Glomerular endothelial cell (primary cell): ENCODE measurements around the gene PTTG1IP2. TPM values are rescaled to one million over a fixed set of nuclear protein-coding genes. Genes with fewer than 3 reads are reported as not detected.
A peak's percentile ranks its signal among the peaks of the same experiment; 100 is the strongest.

Source experiments
- DNase-seq: peaks from one replicate; pipeline ENCODE4 v3.0.0-alpha.2; 2011; ENCODE audit warnings: low read depth, low spot score; ENCODE audit errors: extremely low read depth
- total RNA-seq: library from RNA; depleted of rRNA; stranded (reverse); fragments of >200 nt; gene quantifications from 2 replicates; pipeline ENCODE4 v1.2.3, GENCODE V29; 2015

The PTTG1IP2 gene
- total RNA-seq, 1 donor from 2014 or later, result not detected

DNA sequence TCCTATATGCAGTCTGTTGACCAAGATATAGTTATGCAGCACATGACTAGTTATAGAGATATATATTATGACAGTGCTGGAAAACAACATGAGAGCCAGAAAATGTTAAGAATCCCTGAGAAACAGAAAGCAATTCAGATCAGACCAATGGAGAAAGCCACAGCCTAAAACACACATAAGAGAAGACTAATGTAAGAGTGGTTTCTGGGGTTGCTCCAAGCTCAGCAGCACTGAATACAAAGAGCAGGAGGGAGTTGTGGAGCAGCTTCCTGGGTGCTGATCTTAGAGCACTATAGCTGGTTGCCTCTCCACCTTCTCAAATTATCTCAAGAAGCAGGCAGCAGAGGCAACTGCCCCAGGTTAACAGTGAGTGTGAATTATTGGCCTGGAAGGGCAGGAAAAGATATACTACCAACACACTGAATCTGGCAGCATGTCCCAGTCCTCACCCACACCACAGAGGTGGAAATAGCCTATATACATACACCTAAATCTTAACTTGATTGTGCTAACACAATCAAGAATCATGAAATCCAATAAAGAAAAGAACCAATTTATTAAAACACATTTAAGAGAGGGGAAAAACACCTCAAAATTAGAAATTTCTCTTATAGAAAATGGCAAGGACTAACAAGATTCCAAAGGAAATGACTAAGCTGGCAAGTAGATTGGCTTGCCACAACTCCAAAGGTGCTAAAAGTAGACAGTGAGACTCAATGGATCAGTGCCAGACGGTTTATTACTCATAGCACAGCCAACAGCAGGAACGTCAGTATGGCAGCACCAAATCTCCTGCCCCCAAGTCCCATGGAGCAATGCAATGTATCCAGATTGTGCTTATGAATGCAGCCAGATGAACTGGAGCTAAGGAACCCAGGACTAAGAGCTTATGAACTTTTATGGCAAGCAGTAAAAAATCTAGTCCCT lies 5.1 kb downstream of the PTTG1IP2 start:
- peak; percentile 74 for DNase-seq

DNA sequence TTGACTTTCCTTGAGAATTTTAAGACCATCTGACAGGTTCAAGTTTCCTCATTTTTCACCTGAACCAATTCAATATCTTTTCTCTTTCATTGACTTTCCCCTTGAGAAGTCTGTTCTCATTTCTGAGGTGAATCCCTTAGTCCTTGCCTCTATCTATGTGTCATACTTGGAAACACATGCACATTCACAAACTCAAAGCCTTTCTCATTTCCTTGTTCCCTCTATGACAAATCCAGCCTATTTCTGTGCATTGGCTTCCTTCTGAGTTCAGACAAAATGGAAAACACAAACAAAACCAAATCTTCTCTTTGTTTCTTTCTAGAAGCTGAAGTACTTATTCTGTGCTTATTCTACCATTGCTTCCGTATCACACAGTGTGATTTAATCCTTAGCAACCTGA lies 13.8 kb downstream of the PTTG1IP2 start:
- DNase-seq, result no peak

DNA sequence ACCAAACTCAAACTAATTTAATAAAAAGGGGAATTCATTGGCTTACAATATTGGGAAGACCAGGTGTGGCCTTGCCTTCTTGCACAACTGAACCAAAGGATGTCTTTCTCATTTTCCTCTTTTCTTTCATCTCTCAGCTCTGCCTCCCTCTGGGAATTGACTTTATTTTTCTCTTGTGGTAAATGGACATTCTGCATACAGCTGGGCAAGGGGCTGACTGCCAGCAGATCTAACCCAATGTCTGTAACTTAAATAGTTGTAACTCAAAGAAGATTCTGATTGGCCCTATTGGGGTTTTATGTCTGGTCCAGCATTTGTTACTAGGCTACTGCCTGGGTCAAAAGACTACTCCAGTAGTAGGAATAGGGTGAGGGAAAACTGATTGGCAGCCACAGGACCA lies 15.3 kb downstream of the PTTG1IP2 start:
- DNase-seq, result no peak

DNA sequence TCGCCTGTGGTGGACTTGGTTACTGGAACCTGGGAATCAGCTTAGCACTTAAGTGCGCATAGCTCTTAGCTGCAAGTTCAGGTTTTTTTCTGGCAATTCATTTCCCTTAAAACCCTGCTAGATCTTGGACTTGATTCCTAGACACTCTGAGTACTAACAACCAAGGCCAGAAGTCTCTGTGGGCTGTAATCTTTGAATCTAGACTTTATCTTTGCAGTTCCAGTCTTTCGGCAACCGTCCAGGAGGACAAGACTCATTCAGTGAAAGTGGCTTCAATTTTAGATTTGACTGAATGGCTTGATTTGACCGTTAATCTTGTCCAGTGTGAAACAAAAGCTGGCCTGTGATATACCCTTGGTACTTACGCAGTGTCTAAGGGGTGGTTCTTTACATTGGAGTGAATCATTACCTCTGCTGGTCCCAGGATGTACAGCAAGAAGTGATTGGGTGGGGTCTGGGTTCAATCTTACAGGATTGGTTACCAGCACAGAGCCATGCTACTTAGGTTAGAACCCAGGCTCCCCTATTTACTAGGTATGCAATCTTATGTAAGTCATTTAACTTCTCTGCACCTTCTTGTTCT lies 16.4 kb downstream of the PTTG1IP2 start:
- no peak for DNase-seq

DNA sequence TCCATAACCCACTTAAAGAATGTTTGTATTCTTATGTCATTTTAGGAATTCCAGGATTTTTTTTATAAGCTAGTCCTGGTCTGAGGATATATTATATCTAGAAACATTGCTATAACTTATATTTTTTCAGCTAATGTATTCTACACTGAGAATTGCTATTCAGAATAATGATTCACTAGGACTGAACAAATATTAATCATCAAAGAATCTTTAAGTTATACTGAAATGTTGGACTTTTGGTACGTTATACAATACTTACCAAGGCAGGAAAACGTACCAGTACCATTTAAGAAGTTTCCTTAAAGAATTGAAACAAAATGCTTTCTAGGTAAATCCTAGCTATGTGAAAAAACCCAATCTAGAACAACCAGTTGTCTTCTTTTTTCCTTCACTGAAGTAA lies 18.4 kb downstream of the PTTG1IP2 start:
- DNase-seq, result no peak

DNA sequence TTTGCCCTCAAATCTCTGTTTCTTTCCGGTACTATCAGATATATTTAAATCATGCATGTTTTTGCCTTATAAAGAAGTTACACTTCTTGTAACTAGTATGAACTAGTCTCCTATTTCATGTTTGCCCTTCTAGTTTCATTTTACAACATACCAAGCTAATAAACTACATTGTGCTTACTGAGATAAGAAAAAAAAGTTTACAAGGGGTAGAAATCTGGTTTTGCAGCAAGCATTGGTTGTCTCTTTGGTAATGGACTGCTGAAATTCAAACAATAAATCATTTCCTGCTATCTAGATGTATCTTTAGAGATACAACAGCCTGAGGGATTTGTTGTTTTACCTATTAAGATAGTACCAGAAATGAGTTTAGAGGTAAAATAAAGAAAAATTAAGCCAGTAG lies 18.8 kb downstream of the PTTG1IP2 start:
- no peak for DNase-seq

DNA sequence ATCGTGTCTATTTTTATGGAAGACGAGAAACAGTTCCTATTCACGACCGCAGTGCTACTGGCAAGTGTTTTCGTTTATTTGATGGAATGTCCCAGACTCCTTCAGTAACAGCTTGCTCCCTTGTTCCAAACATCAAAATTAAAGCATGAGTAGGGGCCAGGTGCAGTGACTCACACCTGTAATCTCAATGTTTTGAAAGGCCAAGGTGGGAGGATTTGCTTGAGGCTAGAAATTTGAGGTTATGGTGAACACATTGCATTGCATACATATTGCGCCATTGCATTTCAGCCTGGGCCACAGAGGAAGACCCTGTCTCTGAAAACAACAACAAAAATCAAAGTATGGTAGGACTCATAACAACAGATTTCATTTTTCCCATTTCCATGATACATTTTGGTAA lies 22.8 kb downstream of the PTTG1IP2 start:
- no peak for DNase-seq

DNA sequence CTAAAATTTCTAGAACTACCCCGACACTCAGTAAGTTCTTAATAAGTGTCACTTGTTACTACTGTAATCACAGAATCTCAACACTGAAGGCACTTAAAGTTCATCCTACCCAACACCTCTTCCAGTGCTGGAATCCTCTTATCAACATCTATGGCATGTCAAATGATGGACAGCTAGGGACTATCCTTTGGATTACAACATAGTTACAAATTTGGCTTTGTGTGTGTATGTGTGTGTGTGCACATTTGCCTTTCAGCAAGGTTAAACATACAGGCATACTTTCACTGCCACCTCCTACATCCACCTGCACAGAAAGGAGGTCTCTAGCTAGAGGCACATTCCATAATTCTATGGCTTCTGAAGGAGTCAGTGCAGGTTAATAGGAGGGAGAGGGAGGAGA lies 25.8 kb downstream of the PTTG1IP2 start:
- DNase-seq, result no peak

DNA sequence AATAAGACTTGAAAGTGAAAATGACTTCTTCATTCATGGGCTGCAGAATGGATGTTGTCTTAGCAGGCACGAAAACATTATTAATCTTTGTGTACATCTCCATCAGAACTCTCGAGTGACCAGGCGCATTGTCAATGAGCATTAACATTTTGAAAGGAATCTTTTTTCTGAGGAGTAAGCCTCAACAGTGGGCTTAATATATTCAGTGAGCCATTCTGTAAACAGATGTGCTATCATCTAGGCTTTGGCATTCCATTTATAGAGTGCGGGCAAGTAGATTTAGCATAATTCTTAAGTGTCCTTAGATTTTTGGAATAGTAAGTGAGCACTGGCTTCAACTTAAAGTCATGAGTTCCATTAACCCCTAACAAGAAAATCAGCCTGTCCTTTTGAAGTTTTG lies 33.1 kb downstream of the PTTG1IP2 start:
- no peak for DNase-seq

DNA sequence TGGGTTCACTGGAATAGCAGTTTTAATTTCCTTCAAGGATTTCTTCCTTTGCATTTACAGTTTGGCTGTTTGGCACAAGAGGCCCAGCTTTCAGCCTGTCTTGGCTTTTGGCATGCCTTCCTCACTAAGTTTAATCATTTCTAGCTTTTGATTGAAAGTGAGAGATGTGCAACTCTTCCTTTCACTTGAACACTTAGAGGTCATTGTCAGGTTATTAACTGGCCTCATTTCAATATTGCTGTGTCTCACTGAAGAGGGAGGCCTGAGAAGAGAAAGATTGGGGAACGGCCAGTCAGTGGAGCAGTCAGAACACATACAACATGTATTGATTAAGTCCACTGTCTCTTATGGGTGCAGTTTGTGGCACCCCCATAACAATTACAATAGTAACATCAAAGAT lies 33.9 kb downstream of the PTTG1IP2 start:
- no peak for DNase-seq

DNA sequence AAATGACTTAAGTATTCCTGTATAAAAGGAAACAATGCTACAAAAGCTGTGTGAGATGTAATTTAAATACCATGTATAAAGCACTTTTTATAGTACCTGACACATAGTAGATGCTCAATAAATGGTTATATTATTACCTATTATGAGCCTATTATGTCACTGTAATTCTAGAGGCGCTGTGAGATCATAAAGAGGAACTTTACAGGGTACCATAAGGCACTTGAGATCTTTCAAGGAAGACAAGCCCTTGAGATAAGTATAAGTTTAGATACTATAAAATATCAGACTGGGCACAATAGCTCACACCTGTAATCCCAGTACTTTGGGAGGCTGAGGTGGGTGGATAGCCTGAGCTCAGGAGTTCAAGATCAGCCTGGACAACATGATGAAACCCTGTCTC lies 38.3 kb downstream of the PTTG1IP2 start:
- DNase-seq, result no peak

DNA sequence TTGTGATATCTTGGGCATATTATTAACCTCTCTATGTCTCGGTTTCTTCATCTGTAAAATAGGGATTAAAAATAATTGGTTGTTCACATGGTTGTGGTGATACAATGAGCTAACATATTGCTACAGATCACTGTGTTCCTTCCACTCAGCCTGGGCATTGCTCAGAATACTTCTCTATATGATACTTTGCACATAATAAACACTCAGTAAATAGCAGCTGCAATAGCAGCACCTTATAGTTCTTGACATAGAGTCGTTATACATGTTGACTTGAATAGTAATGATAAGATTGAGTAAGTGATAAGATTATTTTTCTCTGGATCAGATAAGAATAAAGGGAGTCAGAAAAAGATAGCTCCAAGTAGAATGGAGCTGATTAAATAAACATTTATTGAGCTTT lies 42.3 kb downstream of the PTTG1IP2 start:
- DNase-seq, result no peak

DNA sequence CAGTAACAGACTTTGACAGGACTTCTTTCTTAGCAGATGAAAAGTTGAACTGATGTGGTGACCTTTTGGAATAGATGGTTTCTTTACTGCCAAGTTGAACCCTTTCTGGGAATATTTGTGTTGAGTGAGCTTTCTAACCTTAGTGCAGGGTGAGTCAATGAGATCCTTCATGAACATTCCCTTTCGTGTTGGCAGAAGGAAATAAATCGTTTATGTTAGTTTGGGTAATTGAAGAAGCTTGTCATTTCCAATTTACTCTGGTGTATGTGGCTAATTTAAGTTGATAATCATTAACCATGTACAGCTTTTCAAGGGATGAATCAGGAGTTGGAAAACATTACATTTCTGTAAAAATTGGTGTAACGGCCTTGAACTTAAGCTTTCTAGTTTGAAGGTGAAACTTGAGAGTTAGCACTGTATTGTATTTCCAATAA lies 43.4 kb downstream of the PTTG1IP2 start:
- no peak for DNase-seq

DNA sequence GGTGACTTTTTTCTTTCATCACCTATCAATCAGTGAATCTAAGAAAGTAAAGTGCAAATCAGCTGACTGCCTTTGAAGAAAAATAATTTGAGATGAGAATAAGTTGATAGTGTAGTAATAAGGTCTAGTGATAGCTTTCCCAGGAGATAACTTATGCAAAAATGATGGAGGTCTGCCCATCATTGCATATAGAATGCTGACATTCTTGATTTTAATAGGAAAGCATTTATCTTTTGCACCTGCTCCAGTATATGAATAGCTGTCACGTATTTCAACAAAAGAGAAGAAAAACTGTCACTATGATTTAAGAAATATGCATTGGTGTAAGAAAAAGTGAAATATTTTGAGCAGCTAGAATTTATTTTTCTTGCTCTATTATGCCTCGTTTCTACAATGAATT lies 46.8 kb downstream of the PTTG1IP2 start:
- DNase-seq, result no peak

DNA sequence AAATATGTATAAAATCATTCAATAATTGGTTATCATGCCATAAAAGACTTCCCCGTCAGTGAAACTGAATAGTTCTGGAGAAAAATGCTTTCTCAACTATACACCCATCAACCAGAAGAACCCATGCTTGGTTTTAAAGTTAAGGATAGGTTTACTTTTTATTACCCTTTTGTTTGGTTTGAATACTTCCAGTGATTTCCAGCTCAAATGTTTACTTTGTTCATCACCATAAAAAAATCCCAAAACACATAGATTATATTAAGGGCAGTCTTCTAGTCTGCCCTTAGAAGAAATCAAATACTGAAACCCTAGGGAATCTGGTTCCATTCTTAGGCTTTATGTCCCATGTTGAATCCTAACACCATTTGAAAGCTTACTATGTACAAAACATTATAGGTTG lies 49.2 kb downstream of the PTTG1IP2 start:
- no peak for DNase-seq

DNA sequence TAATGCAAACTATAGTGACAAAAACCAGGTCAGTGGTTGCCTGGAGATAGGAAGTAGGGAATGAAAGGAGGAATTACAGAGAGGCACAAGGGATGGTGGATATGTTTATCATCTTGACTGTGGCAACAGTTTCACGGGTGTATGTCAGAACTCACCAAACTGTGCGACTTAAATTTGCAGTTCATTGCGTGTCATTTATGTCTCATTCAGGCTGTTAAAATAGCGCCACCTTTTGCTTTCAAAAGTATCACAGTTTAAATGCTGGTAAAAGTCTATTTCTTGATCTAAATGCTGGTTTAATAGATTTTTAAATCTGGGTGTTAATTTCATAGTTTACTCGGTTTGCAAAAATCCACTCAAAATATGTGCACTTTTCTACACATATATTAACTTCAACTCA lies 51.0 kb downstream of the PTTG1IP2 start:
- DNase-seq, result no peak

DNA sequence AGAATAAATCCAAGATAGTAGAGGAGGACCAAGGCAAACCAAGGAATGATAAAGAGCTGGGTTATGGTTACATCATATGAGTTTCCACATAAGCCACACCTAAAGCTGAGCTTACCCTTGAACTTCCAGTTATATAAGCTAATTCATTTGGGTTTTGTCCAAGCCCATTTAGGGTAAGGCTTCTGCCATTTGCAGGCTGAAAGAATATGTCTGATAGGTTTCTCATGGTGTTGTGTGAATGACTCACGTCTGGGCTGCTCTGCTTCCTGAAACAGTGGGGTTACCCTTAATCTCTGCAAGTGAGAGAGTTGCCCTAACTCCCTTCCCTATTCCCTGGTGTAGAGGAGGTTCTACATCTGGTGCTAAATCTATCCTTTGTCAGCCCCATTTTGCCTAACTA lies 60.8 kb downstream of the PTTG1IP2 start:
- no peak for DNase-seq

DNA sequence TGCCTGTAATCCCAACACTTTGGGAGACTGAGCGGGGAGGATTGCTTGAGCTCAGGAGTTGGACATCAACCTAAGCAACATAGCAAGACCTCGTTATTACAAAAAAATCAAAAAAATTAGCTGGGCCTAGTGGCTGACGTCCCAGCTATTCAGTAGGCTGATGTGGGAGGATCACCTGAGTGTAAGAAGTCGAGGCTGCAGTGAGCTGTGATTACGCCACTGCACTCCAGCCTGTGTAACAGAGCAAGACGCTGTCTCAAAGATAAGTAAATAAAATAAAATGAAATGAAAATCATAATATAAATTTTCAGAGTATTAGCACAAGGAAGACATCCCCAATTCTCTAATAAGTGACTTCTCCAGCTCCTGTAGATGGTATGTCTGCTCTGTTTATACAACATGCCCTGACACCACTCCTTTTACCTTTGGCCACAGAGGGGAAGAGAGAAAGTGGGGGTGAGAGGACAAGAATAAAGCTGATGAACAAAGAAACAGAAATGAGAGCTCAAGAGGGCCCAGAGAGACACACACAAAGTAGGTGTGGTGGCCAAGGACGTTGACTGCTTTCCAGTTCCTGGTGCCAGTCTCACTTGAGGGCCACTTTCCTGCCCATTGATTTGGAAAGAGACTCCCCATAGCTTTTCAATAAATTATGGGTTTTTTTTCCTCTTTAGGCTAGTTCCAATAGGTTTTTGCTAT lies 62.9 kb downstream of the PTTG1IP2 start:
- DNase-seq, result no peak

DNA sequence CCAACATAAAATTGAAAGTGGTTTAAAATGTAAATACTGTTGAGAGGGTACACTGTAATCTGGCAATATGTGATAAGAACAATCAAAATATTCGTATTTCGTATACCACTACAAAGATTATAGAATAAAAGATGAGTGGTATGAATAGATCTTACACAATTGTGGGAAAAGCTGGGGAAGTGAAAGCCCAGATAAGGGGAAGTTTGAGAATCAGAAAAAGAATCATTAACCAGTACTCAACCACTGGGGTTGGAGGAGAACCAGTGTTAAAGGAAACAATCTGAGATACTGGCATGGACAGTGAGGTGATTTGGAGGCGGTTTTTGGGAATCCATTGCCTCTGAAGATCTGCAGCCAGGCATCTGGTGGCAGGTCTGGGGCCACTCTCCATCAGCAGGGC lies 67.0 kb downstream of the PTTG1IP2 start:
- no peak for DNase-seq

DNA sequence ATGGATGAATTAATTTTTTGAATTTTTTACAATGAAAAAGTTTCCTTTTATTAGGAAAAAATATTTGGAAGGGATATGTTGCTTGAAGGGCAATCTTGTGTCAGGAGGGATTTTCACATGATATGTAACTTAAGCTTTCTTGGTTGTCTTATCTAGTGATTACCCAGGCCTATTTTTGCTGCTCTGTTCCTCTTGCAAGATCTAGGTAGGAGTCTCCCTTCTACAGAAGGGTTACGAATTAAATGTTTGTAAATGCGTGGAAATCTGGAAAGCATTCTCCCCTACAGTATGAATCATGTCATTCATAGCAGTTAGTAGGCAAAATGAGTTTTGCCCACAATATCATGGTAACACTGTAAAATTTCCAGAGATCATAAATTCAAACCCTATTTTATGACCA lies 69.0 kb downstream of the PTTG1IP2 start:
- no peak for DNase-seq

DNA sequence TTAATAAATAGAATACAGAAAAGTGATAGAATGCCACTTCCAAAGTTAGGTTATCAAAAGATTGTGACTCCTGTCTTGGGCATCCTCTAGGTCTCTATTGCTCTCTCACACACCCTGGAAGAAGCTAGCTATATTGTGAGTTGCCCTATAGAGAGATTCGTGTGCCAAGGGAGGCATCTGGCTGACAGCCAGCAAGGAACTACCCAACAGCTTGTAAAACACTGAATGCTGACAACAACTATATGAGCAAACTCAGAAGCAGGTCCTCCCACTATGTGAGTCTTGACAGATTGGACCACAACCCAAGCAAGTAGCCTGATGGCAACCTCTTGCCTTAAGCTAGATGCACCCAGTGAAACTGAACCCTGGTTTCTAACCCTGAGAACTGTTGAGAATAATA lies 71.0 kb downstream of the PTTG1IP2 start:
- no peak for DNase-seq

DNA sequence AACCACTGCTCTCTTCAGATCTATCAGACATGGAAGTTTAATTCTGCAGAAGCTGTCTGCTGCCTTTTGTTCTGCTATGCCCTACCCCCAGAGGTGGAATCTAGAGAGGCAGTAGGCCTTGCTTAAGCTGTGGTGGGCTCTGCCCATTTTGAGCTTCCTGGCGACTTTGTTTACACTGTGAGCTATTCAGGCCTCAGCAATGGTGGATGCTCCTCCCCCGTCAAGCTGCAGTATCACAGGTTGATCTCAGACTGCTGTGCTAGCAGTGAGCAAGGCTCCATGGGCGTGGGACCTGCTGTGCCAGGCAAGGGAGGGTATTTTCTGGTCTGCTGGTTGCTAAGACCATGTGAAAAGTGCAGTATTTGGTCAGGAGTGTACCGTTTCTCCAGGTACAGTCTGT lies 81.6 kb downstream of the PTTG1IP2 start:
- DNase-seq, result no peak
